Stimulated activated CD4-positive, alpha-beta T cell treated with anti-CD3 and anti-CD28 coated beads, TNF-alpha, amount 100 ng/mL, for 24 hours (primary cell): ENCODE measurements around the gene METTL27.
"Not testable (repeated sequence)": the region's sequence is repeated elsewhere in the genome, so short reads cannot be mapped to it uniquely, and the experiment has no call there.

Experiments
- DNase-seq, 3 experiments: peaks; one replicate each; pipeline ENCODE4 v3.0.0-alpha.2; 2020; ENCODE audit warnings: low read depth in 3 of 3

The METTL27 gene

DNA sequence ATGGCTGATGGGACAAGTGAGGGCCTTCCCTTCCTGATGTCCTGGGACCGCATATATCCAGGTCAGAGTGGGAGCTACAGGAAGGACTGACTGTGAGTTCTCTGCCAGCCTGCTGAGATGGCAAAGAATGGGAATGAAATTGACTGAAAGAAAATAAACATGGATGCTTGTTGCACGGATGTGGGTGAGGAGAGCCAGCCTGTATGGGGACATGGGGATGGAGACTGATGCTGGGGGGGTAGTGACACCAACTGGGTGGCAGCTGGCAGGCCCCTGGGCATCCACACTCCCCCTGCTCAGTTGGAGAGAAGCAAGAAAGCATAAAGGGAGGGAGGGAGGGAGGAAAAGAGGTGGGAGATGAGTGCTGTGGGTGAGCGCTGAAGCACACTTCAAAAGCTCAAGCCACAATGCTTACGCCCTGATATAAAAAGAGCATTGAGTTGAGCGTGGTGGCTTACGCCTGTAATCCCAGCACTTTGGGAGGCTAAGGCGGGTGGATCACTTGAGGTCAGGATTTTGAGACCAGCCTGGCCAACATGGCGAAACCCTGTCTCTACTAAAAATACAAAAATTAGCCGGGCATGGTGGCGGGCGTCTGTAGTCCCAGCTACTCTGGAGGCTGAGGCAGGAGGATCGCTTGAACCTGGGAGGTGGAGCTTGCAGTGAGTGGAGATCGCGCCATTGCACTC lies 20.6 kb downstream of the METTL27 start:
- DNase-seq, result not testable (repeated sequence)

DNA sequence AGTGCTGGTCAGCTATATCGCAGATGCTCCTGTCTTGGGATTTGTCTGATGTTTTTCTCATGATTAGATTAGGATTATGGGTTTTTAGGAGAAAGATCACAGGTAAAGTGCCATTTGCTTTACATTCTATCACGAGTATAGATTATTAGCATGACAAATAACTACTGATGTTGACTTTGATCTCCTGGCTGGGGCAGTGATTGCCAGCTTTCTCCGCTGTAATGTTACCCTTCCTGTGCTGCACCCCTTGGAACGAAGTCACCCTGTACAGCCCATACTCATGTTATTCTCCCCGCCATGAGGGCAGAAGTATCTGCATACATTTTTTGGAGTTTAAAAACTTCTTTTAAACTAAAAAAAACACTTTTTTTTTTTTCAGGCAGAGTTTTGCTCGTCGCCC lies 22.3 kb downstream of the METTL27 start:
- DNase-seq, result no peak

DNA sequence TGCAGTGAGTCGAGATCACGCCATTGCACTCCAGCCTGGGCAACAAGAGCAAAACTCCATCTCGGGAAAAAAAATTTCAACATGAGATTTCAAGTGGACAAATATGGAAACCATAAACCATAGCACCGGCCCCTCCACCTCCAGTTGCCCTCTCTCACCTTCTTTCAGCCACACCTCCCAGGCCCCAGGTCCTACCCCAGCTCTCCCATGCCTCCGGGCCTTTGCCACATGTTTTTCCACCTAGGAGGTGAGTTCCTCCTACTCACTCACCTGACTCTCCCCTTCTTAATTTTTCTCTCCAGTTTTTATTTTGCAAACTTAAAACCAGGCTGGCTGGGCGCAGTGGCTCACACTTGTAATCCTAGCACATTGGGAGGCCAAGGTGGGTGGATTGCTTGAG lies 25.2 kb downstream of the METTL27 start:
- no peak for DNase-seq

DNA sequence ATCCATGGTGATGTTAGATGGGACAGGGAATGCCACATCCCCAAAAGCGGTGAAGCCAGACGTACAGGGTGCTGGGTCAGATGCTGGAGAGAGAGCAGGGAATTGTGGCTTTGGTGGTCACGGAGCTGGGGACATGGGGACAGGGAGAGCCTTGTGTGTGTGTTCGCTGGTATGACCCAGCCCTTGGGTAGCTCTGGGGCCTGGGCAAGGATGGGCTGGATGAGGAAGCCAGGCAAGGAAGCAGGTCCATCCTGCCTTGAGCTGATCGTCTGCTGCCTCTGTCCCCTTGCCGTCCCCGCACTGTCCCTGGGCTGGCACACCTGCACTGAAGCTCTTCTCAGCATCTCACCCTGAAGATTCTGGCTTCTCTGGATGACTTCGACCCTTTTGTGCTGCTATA lies 26.9 kb downstream of the METTL27 start:
- DNase-seq, result no peak

DNA sequence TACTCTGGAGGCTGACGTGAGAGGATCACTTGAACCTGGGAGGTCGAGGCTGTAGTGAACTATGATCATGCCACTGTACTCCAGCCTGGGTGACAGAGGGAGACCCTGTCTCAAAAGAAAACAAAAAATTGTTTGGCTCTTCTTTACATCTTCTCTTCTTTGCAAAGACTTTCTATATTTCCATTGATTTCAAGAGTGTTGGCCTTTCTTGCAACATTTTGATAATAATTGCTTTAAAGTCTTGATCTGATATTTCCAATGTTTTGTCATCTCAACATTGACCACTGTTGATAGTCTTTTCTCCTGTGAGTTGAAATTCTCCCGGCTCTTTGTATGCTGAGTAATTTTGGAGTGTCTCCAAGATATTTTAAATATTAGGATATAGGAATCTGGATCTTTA lies 29.3 kb downstream of the METTL27 start:
- DNase-seq, result no peak

DNA sequence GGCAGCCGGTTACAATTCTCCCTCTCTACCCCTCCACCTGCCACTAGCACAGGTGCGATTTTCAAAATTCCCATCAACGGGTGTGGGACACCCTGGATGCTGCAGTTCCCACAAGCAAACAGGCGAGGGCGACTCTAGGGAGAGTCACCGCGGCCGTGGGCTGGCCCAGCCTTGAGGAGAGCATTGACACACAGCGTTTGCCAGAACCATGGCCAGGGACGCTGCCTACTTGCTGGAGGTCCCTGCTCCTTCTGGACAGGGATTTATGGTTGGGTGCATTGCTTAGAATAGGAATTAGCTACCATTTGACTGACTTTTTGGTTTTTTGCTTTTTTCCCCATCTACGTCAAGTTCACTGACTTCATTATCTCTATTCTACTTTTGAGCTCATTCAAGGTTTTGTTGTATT lies 30.6 kb downstream of the METTL27 start:
- DNase-seq, result peak; percentile 22 to 56 (median 23)

DNA sequence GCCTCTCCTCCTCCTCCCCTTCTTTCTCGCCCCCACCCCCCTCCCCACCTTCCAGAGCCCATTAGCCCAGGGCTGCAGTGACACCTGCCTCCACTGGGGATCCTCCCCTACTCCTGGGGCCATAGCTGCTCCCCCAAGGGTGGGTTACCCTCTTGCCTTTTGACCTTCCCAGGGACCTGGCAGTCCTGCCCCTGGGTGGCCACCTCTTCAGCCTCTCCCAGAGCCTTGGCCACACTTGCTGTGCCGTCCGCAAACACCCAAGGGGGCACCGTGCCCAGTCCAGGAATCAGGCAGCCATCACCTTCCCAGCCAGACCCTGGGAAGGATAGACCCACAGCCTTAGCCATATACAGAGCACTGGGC lies 31.3 kb downstream of the METTL27 start:
- DNase-seq, result no peak

DNA sequence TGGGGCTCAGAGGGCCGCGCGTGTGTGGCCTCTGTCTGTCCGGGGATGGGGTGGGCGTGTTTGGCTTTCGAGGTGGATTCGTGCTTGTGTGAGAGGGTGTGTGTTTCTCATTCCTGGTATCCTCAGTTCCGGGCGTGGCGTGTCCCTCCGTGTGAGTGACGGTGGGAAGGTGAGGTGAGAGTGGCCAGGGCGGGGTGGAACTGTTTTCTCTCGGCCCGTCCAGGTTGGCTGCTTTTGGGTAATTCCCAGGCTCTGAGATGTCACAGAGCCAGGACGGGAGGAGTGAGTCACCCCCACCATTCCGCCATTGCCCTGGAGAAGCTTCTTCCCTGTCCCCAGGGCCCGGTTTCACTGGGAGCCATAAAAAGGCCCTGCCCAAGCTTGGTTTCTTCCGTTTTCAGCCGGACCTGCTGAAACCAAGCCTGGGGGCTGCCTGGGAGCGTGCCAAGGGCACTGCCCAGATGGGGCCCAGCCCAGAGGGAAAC lies 32.8 kb downstream of the METTL27 start:
- no peak for DNase-seq

DNA sequence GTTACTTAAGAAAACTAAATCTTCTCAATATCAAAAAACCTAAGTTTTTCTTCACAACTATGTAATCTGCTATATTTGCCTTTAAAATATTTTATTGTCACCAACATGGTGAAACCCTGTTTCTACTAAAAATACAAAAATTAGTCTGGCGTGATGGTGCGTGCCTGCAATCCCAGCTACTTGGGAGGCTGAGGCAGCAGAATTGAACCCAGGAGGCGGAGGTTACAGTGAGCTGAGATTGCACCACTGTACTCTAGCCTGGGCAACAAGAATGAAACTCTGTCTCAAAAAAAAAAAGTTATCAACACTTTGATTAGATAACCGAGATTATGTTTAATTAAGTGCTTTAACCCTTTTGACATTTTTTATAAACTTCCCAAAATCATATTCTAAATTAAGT lies 39.9 kb downstream of the METTL27 start:
- no peak for DNase-seq

DNA sequence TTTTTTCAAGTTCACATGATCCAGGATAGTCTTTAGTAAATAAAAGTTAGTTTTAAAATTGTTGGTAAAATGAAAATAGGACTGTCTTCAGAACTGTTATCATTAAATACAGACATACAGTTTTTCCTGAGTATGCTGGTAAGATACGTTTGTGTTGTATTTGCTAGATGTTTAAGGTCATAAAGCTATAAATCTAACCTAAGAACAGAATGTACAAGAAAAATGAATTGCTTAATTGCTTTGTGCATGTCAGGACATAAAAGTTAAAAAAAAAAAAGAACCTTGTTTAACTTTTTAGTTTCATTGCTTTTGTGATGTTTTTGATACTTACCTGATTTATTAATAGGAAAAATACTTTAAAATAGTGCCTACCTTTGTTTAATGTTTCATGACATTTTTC lies 40.7 kb downstream of the METTL27 start:
- DNase-seq, result no peak

DNA sequence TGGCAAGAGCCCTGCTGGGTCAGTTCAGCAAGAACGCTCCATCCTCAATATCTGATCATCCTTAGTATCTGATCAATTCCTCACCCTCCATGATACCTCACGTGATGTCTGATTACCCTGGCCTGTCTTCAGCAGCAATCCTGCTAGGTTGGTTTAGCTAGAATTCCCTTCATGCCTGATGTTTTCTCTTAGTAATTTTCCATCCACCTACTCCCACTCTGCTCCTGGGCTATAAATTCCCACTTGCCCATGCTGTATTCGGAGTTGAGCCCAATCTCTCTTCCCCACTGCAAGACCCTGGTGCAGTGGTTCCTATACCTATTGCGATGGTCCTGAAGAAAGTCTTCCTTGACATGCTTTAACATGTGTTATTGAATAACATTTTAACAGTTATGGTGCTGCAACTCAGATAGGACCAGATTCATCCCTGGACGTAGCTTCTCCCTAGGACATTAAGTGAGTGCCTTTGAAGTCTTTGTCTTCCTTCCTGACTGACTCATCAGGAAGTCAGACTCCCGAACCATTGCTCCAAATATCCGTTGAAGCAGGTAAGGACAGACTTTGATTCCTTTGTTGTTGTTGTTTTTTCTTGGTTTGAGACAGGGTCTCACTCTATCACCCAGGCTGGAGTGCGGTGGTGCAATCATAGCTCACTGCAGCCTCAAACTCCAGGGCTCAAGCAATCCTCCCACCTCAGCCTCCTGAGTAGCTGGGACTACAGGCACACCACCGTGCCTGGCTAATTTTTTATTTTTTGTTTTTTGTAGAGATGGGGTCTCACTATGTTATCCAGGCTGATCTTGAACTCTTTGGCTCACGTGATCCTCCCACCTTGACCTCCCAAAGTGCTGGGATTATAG lies 42.8 kb downstream of the METTL27 start:
- no peak for DNase-seq

DNA sequence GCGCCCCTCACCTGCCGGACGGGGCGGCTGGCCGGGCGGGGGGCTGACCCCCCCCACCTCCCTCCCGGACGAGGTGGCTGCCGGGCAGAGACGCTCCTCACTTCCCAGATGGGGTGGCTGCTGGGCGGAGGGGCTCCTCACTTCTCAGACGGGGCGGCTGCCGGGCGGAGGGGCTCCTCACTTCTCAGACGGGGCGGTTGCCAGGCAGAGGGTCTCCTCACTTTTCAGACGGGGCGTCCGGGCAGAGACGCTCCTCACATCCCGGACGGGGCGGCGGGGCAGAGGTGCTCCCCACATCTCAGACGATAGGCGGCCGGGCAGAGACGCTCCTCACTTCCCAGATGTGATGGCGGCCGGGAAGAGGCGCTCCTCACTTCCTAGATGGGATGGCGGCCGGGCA lies 45.1 kb downstream of the METTL27 start:
- not testable (repeated sequence) for DNase-seq

DNA sequence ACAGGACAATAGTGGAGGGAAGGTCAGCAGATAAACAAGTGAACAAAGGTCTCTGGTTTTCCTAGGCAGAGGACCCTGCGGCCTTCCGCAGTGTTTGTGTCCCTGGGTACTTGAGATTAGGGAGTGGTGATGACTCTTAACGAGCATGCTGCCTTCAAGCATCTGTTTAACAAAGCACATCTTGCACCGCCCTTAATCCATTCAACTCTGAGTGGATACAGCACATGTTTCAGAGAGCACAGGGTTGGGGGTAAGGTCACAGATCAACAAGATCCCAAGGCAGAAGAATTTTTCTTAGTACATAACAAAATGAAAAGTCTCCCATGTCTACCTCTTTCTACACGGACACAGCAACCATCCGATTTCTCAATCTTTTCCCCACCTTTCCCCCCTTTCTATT lies 45.7 kb downstream of the METTL27 start:
- DNase-seq, result not testable (repeated sequence)

DNA sequence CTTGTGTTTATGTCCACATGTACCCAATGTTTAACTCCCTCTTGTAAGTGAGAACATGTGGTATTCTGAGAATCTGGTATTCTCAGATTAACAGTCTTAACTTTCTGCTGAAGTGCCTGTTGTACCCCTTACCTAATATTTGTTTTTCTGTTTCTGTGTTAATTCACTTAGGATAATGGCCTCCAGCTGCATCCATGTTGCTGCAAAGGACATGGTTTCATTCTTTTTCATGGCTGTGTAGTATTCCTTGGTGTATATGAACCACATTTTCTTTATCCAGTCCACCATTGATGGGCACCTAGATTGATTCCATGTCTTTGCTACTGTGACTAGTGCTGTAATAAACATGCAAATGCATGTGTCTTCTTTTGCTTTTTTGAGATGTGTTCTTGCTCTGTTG lies 47.1 kb downstream of the METTL27 start:
- not testable (repeated sequence) for DNase-seq

DNA sequence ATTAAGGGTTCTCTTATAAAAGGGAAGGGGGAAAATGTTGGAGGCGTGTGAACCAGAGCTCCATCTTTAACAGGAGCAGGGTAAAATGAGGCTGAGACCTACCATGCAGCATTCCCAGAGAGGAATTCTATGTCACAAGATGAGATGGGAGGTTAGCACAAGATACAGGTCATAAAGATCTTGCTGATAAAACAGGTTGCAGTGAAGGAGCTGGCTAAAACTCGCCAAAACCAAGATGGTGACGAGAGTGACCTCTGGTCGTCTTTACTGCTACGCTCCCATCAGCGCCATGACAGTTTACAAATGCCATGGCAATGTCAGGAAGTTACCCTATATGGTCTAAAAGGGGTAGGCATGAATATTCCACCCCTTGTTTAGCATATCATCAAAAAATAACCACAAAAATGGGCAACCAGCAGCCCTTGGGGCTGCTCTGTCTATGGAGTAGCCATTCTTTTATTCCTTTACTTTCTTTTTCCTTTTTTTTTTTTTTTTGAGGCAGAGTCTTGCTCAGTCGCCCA lies 51.1 kb downstream of the METTL27 start:
- not testable (repeated sequence) for DNase-seq

DNA sequence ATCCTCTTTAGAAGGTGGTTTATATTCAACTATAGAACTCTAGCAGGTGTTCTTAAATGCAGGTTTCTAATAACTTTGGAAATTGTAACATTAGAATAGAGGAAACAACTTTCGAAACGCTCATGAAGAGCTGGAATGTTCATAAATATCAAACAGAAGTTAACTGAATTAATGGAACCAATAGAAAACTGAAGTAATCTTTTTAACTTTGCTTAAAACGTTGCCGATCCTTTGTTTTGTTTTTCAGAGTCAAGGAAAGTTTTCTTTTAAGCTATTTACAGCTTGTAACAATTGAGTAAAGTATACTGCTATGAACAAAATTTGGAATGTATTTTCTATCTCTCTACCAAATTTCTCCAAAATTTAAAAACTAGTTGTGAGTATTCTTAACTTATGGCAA lies 53.3 kb downstream of the METTL27 start:
- DNase-seq, result no peak

DNA sequence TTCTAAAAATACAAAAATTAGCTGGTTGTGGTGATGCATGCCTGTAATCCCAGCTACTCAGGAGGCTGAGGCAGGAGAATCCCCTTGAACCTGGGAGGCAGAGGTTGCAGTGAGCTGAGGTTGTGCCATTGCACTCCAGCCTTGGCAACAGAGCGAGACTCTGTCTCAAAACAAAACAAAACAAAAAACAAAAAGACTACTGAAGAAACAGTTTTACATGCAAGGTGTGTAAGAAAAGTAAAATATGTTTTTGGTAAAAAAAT lies 54.6 kb downstream of the METTL27 start:
- DNase-seq, result not testable (repeated sequence)

DNA sequence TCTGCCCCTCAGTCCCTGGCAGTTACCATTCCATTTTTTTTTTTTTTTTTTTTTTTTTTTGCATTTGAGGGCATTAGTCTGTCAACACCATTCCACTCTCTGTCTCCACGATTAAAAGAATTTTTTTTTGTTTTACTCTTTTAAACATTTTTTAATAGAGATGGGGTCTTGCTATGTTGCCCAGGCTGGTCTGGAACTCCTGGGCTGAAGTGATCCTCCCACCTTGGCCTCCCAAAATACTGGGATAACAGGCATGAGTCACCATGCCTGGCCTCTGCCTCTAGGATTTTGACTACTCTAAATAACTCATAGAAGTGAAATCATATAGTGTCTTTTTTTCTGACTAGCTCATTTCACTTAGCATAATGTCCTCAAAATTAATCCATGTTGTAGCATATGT lies 55.7 kb downstream of the METTL27 start:
- DNase-seq, result no peak
